ENCODE measurements around the gene DHRSX. TPM values are rescaled to one million over a fixed set of nuclear protein-coding genes. Genes with fewer than 3 reads are reported as not detected.

Gene DHRSX
- total and polyA plus RNA-seq, 2 of the 13 experiments (the other 11 are each of a cell fraction or from before 2014, with no cell fraction given) = 15.5 to 24.3 TPM

- TF ChIP-seq HNF1B (CRISPR knock-in tag; IDR thresholded peaks at IDR 0.05) = peak; percentile 65; the same call in 1 of the 2 replicates
- 0 out of 2 replicates have a peak, but pooled peaks have one; percentile 62 for TF ChIP-seq HNRNPL (IDR thresholded peaks at IDR 0.05; ENCODE audit: low read depth, low read length)
- peak; percentile 32; the same call in 1 of the 2 replicates for TF ChIP-seq ZNF205 (CRISPR knock-in tag; IDR thresholded peaks at IDR 0.05)
- TF ChIP-seq TCF7L2 (IDR thresholded peaks at IDR 0.05; ENCODE audit: low read depth, low read length) = peak; percentile 37; the same call in 1 of the 2 replicates
- peak; percentile 74 for TF ChIP-seq MAX (IDR thresholded peaks at IDR 0.05)
- TF ChIP-seq DMAP1 (CRISPR knock-in tag; IDR thresholded peaks at IDR 0.05) = peak; percentile 84
- peak; percentile 99 for TF ChIP-seq FOSL2 (CRISPR knock-in tag; IDR thresholded peaks at IDR 0.05)
- peak; percentile 53 for TF ChIP-seq ELF3 (CRISPR knock-in tag; IDR thresholded peaks at IDR 0.05)
- TF ChIP-seq FOXK2 (IDR thresholded peaks at IDR 0.05) = peak; percentile 77
- 0 out of 2 replicates have a peak, but pooled peaks have one; percentile 55 for TF ChIP-seq MIXL1 (CRISPR knock-in tag; IDR thresholded peaks at IDR 0.05)
- peak; percentile 63; the same call in 1 of the 2 replicates for TF ChIP-seq ZMYM2 (CRISPR knock-in tag; IDR thresholded peaks at IDR 0.05)
- TF ChIP-seq SIX4 (CRISPR knock-in tag; IDR thresholded peaks at IDR 0.05) = peak; percentile 69
- TF ChIP-seq FOSL1 (CRISPR knock-in tag; IDR thresholded peaks at IDR 0.05; ENCODE audit: borderline replicate concordance) = peak; percentile 87
- TF ChIP-seq AHDC1 (CRISPR knock-in tag; IDR thresholded peaks at IDR 0.05; ENCODE audit: borderline replicate concordance) = peak; percentile 74; the same call in 1 of the 2 replicates
- peak; percentile 39 for TF ChIP-seq POGZ (CRISPR knock-in tag; IDR thresholded peaks at IDR 0.05)
Measured at GRCh38 chrX:2473064-2473463, 27.7 kb downstream of the DHRSX start (continued).

Data from HepG2 (cell line).